GM19395 (cell line): Measurements from ENCODE around the gene ATXN1.
A peak's percentile ranks its signal among the peaks of the same experiment; 100 is the strongest.
"Not testable (repeated sequence)": the region's sequence is repeated elsewhere in the genome, so short reads cannot be mapped to it uniquely, and the experiment has no call there.

Experiments
- ATAC-seq: cut with Tn5 transposase; IDR thresholded peaks from one replicate; pipeline ENCODE4 v1.9.1; 2021; ENCODE audit warnings: mild to moderate bottlenecking, moderate library complexity; ENCODE audit not compliant: unreplicated experiment

Gene ATXN1

DNA sequence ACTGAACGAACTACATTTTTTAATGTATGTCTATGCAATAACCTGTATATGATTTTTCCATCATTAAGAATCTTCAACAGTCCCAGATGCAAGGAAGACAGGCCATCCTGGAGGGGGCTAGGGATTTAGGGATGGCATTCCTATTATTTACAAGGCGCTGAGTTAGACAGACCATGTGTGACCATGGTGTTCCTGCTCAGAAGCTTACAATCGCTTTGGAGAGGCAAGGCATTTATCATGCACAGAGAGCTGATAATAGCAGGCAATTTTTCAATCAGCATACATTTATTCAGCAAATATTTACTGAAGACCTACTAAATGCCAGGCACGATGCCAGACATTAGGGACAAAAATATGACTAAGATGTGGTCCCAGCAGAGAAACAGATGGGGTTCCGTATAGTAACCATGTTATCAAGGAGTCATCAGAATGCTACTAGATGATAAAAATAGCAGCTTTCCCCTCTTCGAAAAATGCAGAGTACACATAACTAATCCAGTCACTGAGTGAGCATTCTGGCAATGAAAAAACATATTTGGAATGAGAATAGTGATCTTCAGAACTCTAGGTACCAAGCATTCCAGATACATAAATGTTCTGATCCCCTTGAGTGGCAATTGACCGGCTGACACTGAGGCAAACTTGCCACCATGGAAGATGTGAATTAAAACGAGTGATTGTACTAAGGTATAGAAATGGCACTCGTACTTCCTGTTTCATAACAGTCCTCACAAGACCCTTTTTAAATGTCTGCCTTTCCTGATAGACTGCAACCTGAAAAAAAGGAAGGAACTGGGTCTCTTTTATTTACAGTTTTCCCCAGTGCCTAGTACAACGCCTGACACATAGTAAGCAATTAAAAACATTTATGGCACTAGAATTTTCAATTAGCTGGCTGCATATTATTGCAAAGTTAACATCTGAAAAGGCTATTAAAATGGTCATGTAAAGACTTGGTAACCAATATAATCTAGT is 135.7 kb downstream of the ATXN1 start:
- ATAC-seq, result no peak

DNA sequence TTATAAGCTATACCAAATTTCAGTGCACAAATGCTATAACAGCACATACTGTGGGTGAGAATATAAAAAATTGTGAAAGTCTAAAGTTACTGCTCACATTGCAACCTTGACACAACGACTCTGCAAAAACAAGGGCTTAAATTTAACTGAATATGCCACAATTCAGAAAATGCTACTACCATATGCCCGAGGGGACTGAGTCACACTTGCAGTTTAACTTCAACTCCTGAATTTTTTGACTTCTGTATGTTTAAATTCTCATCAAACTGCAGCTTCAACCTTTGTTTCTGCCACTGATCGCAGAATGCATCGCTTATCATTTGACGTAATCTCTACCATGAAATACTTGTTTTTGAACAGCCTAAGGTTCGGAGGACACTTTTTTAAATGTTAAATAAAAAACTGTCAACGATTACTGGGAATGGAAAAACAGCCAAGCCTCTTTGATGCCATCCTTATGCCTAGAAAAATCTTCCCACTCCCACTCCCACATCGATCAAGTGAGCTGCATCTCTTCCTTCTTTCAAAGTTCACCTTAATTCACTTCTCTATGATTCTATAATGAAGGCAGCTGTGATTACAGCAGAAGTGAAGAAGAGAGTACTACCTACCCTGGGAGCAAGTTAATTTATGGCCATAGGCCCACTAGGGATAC is 136.5 kb downstream of the ATXN1 start:
- ATAC-seq, result no peak

DNA sequence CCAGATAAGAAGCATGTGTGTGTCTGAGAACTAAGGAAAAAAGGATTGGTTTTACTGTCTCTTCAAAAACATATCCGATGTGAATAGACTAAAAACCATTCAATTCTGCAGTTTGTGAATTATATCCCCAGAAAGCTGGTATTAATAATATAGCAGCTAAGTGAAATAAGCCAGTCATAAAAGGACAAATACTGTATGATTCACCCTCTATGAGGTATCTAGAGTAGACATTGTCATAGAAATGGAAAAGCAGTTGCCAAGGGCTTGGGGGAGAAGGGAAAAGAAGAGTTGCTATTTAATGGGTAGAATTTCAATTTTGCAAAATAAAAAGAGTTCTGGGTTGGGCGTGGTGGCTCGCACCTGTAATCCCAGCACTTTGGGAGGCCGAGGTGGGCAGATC is 137.5 kb downstream of the ATXN1 start:
- ATAC-seq, result no peak

DNA sequence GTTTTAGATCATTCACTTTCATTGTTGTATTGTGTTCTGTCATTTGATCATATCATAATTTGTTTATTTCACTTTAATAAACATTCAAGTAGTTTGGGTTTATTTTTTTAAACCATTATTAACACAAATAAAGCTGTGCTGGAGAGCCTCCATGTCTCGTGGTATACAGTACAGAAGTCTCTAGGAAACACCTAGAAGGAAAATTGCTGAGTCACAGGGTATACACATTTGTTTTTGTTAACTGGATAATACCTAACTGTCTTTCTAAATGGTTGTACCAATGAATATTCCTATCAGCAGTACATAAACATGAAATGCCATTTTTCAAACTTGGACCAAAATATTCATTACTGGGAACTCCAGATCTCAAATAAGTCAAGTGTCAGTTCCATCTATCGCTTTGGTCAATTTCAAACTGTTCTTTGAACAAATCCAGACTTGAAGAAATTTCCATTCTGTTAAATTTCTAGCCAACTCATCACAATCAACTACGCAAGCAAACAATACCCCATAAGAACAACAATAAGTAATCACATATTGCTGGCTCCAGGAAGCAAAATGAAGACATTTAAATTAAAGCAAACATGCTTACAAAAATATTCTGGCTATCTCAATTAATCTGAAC is 138.1 kb downstream of the ATXN1 start:
- no peak for ATAC-seq

DNA sequence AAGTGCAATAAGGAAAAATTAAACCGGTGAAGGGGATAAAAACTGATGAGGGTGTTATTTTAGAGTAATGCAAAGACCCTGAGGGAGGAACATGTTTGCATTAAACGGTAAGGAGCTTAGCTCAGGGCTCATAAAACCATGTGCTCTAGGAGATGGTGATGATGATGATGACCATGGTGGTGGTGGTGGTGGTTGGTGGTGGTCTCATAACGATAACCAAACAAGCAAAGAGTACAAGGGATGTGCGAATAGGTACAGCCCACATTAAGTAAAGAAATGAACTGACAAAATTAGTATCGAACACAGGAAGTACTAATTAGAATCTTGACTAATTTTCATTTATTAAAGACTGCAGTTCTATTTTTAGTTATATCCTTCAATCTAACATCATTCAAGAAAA is 139.1 kb downstream of the ATXN1 start:
- ATAC-seq, result no peak

DNA sequence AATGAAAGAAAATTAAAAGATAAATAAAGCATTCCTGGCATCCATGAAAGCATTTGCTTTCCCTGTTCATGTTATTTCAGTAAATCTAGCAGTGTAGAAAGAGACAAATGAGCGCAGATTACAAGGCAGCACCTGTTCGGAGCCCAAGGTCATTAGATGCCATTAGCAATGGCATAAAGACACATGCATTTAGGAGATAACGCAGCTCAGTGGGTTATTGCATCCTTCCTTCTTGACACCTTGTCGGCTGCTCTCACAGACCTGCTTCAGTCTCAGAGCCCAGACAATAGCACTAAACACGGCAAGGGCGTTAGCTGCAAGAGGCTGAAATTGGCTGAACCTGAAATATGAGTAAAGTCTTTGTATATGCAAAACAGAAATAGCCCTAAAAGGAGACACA is 140.3 kb downstream of the ATXN1 start:
- no peak for ATAC-seq

DNA sequence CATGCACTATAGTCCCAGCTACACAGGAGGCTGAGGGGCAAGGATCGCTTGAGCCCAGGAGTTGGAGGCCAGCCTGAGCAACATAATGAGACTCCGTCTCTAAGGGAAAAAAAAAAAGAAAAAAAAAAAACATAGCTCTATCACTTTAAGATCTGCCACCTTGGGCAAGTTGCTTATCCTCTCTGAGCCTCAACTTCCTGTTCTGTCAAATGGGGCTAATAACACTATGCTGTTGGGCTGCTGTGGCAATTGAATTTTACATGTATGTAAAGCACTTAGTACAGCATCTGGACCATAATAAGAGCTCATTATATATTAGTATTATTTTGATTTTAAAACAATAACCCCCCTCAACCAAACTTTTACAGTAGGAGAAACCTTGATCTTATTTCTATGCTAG is 141.5 kb downstream of the ATXN1 start:
- no peak for ATAC-seq

DNA sequence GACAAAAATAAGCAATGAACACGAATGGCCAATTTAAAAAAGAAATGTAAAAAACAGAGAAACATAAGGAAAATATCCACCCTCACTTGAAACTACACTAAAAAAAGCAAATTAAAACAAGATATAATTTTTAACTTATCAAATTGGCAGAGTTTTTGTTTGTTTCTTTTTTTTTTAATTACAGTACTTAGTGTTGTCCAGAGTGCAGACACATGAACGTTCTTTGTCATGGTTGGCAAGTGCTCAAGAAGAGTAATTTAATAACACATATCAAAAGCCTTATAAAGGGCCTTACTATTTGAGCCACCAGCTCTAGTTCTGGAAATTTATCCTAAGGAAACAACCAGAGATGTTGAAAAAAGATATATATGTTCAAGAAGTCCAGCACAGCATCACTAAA is 142.3 kb downstream of the ATXN1 start:
- ATAC-seq, result no peak

DNA sequence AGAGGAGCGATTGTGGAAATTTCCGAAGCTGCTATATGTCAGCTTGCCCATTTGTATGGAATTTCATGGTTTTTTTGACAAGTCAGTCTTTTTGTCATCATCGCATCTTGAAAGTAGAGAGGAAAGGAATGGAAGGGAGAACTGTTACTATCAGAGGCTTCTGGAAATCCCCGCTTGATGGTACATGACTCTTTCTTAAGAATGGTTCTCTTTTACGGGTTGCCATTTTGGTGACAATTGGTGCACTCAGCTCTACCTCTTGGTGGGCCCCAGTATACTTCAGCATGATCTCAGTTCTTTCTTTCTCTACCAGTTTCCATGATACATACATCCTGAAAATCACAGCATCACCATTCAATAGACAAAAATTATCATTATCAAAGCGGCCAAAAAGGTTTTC is 146.0 kb downstream of the ATXN1 start:
- not testable (repeated sequence) for ATAC-seq

DNA sequence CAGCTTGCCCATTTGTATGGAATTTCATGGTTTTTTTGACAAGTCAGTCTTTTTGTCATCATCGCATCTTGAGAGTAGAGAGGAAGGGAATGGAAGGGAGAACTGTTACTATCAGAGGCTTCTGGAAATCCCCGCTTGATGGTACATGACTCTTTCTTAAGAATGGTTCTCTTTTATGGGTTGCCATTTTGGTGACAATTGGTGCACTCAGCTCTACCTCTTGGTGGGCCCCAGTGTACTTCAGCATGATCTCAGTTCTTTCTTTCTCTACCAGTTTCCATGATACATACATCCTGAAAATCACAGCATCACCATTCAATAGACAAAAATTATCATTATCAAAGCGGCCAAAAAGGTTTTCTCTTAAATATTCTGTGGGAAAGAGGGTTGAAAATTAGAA is 147.1 kb downstream of the ATXN1 start:
- ATAC-seq, result not testable (repeated sequence)

DNA sequence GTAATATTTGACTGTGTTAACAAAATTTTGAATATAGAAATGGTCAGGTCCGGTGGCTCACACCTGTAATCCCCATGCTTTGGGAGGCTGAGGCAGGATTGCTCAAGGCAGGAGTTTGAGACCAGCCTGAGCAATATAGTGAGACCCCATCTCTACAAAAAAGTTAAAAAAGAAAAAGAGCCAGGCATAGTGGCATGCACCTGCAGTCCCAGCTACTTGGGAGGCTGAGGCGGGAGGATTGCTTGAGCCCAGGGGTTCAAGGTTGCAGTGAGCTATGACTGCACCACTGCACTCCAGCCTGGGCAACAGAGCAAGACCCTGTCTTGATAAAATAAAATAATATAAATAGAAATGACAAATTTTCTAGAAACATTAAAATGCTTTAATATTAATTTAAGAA is 147.8 kb downstream of the ATXN1 start:
- ATAC-seq, result not testable (repeated sequence)

DNA sequence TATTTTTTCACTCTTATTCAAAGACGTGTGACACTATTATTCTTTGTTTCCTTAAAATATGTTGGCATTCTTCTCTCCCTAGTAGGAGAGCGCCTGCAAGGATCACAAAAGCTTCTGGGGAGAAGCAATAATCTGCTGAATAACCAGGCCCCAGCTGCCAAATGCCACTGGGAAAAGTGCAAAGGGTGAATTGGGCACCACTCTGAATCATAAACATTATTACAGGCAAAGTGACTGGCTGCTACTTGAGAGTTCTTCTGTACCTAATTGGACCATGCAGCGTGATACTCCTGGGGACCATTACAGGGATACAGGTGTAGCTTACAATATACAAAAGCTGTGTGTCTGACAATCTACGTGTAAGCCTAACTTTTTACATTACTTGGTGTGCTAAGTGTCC is 152.8 kb downstream of the ATXN1 start:
- no peak for ATAC-seq

DNA sequence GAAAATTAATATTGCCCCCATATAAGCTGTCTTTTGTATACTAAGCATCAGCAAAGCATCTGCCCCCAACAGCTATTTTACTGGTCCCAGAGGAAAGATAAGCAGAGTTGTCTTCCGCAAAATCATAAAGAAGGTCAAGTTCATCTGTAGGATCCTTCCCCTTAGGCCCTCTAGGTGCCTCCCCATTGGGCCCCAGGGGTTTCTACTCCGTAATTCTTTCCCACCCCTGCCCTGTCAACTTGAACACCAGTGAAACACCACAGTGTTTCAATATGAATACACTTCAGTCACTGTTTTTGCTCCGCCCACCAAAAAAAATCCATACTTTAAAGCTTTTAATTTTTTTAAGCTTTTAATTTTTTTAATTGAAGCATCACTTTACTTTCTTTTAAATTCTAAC is 159.2 kb downstream of the ATXN1 start:
- ATAC-seq, result peak; percentile 97

DNA sequence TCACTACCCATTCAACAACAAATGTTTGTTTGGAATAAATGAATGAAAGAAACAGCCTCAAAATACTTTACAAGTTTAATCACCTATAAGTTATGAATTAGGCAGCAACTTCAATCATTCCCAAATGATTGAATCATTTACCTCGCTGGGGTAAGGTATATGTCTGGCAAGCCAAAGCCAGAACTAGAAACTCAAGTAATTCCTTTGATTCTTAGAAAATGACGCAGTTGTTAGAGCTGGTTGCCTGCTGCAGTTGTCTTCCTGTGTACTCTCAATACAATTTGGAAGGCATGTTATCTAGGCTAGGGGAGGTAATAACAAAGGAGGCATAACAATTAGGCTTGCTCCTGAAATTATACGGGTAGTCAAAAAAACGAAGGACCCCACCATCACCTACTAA is 160.6 kb downstream of the ATXN1 start:
- no peak for ATAC-seq

DNA sequence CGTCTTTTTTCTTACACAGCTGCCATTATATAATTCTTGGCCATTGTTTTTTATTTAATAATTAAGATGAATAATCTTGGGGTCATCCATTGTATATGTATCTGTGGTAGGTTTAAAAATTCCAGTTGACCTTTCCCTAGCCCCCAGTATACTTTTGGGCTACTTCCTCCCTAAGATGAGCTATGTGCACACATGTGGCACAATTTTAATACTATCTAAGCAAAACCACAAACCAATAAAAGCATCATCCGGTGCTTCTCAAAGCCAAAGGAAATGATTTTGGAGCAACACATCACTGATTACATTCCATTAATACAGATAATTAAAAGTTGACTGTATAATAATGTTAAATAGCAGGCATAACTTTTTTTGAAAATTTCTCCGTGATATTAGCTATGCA is 161.2 kb downstream of the ATXN1 start:
- no peak for ATAC-seq

DNA sequence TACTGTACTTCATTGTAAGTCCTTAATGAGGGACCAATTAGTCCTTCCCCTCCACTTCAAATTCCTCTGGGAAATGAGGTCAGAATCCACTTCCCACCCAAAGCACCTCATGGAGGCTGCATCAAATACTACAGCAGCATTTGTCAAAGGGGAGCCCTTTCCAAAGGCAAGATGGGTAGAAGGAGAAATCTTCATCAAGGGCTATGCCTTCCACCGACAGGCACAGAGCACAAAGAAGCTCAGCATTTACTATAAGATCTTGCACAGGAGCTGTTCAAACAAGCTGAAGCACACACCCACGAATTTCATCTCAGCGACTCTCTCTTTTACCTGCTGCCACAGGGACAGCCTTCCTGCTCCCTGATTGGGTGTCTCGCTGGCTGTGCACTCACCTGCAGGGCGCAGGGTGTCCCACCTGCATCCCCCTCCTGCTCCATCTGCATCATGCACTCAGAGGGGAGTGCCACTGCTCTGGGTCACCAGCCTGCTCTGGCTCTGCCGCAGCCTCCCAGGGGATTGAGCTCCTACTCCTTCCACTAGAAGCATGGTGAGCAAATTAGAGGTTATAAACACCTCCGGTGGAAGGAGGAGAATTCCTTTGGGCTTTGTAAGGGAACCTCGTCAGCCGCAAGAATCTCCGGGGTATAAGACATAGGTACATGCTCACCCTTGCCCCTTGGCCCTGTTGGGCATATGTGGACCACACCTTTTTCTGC is 164.5 kb downstream of the ATXN1 start:
- ATAC-seq, result no peak

DNA sequence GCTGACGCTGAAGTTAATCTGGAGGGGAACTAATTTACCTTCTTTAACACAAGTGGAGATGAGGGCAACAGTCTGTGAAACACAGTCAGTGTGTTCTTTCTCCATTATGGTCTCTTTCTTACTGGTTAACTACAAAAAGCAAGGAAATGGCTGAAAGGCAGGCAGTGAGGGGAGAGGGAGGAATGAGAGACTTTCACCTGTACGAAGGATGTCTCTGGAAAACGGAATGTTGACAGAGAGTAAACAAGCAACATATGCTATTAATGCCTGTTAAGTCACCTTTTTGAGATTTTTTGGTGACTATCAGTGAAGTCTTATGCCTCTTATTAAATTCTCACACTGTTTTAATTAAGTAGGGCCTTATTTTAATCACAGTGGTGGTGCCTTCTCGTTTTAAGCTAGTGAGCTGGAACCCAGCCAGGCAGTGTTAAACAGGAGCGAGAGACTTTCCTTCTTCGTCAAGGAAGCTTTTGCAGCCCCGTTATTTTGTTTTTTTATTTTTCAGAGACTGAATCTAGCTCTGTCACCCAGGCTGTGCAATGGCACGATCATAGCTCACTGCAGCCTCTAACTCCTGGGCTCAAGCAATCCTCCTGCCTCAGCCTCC is 165.6 kb downstream of the ATXN1 start:
- no peak for ATAC-seq

DNA sequence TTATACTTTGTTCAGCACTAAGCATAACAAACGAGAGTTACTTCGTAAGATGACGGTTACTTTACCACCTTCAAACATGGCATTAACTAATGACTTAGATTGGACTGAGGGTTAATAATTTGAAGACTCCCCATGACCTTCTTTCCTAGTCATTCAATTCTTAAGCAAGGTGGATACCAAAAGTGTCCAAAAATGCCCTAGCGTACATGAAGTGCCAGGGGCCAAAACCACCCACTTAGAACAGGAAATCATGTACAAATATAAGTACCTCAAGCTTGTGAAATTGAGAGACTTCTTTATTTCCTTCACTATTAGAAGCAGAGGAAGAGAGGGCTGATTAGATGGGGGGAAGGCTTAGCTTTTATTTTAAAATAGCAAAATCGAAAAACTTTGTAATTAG is 166.4 kb downstream of the ATXN1 start:
- no peak for ATAC-seq

DNA sequence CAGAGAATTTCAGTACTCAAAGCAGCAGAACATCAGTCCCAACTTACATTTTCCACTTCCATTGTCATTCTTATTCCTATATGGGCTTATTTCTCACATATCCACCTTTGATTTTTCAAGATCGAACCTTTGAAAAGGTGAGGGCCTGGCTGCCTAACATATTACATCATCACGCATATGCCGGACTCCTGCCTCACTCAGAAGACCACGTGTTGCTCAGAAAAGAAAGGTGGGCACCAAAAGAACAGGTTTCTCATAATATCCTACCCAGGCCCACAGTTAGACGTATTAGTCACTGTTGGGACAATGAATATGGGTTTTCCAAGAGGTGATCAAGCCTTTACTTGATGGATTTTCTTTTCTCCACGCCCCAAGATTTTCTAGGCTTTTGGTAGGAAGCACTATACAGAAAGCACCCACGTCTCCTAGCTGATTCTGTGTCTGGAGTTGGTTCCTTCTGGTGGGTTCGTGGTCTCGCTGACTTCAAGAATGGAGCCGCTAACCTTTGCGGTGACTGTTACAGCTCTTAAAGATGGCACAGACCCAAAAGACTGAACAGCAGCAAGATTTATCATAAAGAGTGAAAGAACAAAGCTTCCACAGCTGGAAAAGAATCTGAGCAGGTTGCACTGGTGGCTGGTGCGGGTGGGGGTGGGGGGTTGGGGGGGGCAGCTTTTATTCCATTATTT is 168.9 kb downstream of the ATXN1 start:
- no peak for ATAC-seq
